OCI-LY1 (cell line): ENCODE measurements around the gene TMC2.

Experiments used
- CTCF ChIP-seq: fragments of 200-600 bp; sonication (generic), shearing (Covaris generic); IDR thresholded peaks from 2 replicates; pipeline ENCODE4 v1.5.1; 2017; ENCODE audit warnings: mild to moderate bottlenecking, antibody characterized with exemption, low read length, moderate library complexity, mixed read lengths
- EZH2 ChIP-seq: fragments of 200-600 bp; sonication (generic), shearing (Covaris generic); IDR thresholded peaks from 2 replicates; pipeline ENCODE4 v1.8.0; 2017; ENCODE audit warnings: borderline replicate concordance, mixed run types, mild to moderate bottlenecking, antibody characterized with exemption, low read length, moderate library complexity, mixed read lengths

GRCh38 chr20:2509468-2509781 lies 26.9 kb upstream of the TMC2 start:
- TF ChIP-seq CTCF, result no peak
- TF ChIP-seq EZH2, result no peak
